HCT116 (cell line): ENCODE results near the gene GPC1. TPM values are rescaled to one million over a fixed set of nuclear protein-coding genes. Genes with fewer than 3 reads are reported as not detected.

Source experiments
- ATAC-seq: fragments of 200-7000 bp; cut with Tn5 transposase; 2 replicates; pipeline ENCODE4 v1.9.1; 2020; ENCODE audit warnings: mild to moderate bottlenecking, moderate library complexity
- BruUV-seq: library from RNA; stranded (reverse); fragments of 400-500 nt; replicated peaks from 2 replicates; lab custom pipeline; 2021; lab: Mats Ljungman, UMichigan
- CTCF ChIA-PET: fragments of 300-600 bp; sonication (Branson Sonifier 250); formaldehyde crosslinking; loops from one replicate; lab custom pipeline; 2021; ENCODE audit warnings: antibody characterized with exemption; lab: Charles Lee
- POLR2A ChIA-PET: fragments of 300-600, 350-600 bp; sonication (Branson Sonifier 250); formaldehyde crosslinking; loops from one replicate; lab custom pipeline; 2021; ENCODE audit warnings: antibody characterized with exemption; lab: Charles Lee
- RAD21 ChIA-PET, 2 experiments: fragments of 300-600 bp; sonication (Branson Sonifier 250); formaldehyde crosslinking; loops; one replicate each; lab custom pipeline; 2023; ENCODE audit warnings: low total read pairs in 2 of 2; ENCODE audit not compliant: uncharacterized antibody in 2 of 2, unreplicated experiment in 2 of 2, low non-redundant PET in 1 of 2; lab: Charles Lee
- DNase-seq: peaks from one replicate; pipeline ENCODE4 v3.0.0-alpha.2; 2010; ENCODE audit warnings: low read depth, low spot score
- H2AFZ ChIP-seq: fragments of 200-600 bp; shearing (Covaris generic), sonication (generic); 2 replicates; pipeline ENCODE4 v1.6.1; 2017; ENCODE audit warnings: low read depth, mixed run types, mixed read lengths, antibody characterized with exemption, low read length; ENCODE audit not compliant: poor library complexity, severe bottlenecking
- H3K27ac ChIP-seq: 2 replicates; pipeline ENCODE4 v1.5.1; 2012; ENCODE audit warnings: low read depth, low read length
- H3K27me3 ChIP-seq: fragments of 200-600 bp; sonication (generic); 2 replicates; pipeline ENCODE4 v1.6.1; 2016; ENCODE audit warnings: mixed run types, low read length, mixed read lengths; ENCODE audit not compliant: insufficient read depth
- H3K36me3 ChIP-seq, 2 experiments: fragments of 200-500 bp in 1 of 2; fragments of 200-600 bp in 1 of 2; sonication (Bioruptor generic) in 1 of 2; sonication (generic) in 1 of 2; 2 replicates each; pipeline versions ENCODE4 v1.5.1 to v1.6.1; 2014 to 2016; ENCODE audit warnings: low read length in 2 of 2, inconsistent platforms in 1 of 2, mixed read lengths in 1 of 2, mixed run types in 1 of 2; ENCODE audit not compliant: insufficient read depth in 2 of 2, control insufficient read depth in 1 of 2
- H3K4me1 ChIP-seq, 2 experiments: fragments of 200-600 bp in 1 of 2; sonication (generic) in 1 of 2; 2 replicates each; pipeline versions ENCODE4 v1.5.1 to v1.6.1; 2012 to 2017; ENCODE audit warnings: low read length in 2 of 2, inconsistent platforms in 1 of 2, mild to moderate bottlenecking in 1 of 2, mixed read lengths in 1 of 2, mixed run types in 1 of 2, moderate library complexity in 1 of 2; ENCODE audit not compliant: insufficient read depth in 2 of 2, control insufficient read depth in 1 of 2
- H3K4me2 ChIP-seq: fragments of 200-600 bp; sonication (generic); 2 replicates; pipeline ENCODE4 v1.6.1; 2017; ENCODE audit warnings: mixed run types, low read length, mixed read lengths
- H3K4me3 ChIP-seq, 2 experiments: fragments of 200-600 bp in 1 of 2; sonication (generic) in 1 of 2; replicated peaks in 1 of 2; 2 replicates each; pipeline ENCODE4 v1.5.1; 2011 to 2016; ENCODE audit warnings: low read length in 2 of 2, control low read depth in 1 of 2, low read depth in 1 of 2, mild to moderate bottlenecking in 1 of 2, mixed read lengths in 1 of 2, mixed run types in 1 of 2
- H3K79me2 ChIP-seq: fragments of 200-600 bp; sonication (generic); 2 replicates; pipeline ENCODE4 v1.6.1; 2017; ENCODE audit warnings: mild to moderate bottlenecking, mixed run types, low read length, moderate library complexity, mixed read lengths; ENCODE audit not compliant: insufficient read depth
- H3K9ac ChIP-seq: fragments of 200-600 bp; sonication (generic); 2 replicates; pipeline ENCODE4 v1.6.1; 2016; ENCODE audit warnings: low read length, mixed read lengths
- H3K9me2 ChIP-seq: fragments of 200-600 bp; sonication (generic), shearing (Covaris generic); 2 replicates; pipeline ENCODE4 v1.6.1; 2017; ENCODE audit warnings: mixed run types, mild to moderate bottlenecking, moderate library complexity; ENCODE audit not compliant: insufficient read depth
- H3K9me3 ChIP-seq, 2 experiments: fragments of 200-500 bp in 1 of 2; fragments of 200-600 bp in 1 of 2; sonication (Bioruptor generic) in 1 of 2; sonication (generic) in 1 of 2; 2 replicates each; pipeline ENCODE4 v1.6.1; 2014 to 2017; ENCODE audit warnings: low read length in 2 of 2, mixed read lengths in 2 of 2, inconsistent platforms in 1 of 2, low read depth in 1 of 2, mild to moderate bottlenecking in 1 of 2, mixed run types in 1 of 2, moderate library complexity in 1 of 2; ENCODE audit not compliant: control insufficient read depth in 1 of 2, insufficient read depth in 1 of 2
- H4K20me1 ChIP-seq: fragments of 200-600 bp; sonication (generic), shearing (Covaris generic); 2 replicates; pipeline ENCODE4 v1.6.1; 2017; ENCODE audit warnings: mixed run types, mild to moderate bottlenecking, moderate library complexity; ENCODE audit not compliant: insufficient read depth
- ATF3 ChIP-seq: IDR thresholded peaks from 2 replicates; pipeline ENCODE4 v1.6.1; 2012
- CEBPB ChIP-seq: IDR thresholded peaks from 2 replicates; pipeline ENCODE4 v1.6.1; 2012; ENCODE audit warnings: low read depth
- EGR1 ChIP-seq: IDR thresholded peaks from 2 replicates; pipeline ENCODE4 v1.6.1; 2012; ENCODE audit warnings: low read depth
- EZH2phosphoT487 ChIP-seq: fragments of 200-600 bp; IDR thresholded peaks from 2 replicates; pipeline ENCODE4 v1.6.1; 2018; ENCODE audit warnings: antibody characterized with exemption, borderline replicate concordance
- REST ChIP-seq: IDR thresholded peaks from 2 replicates; pipeline ENCODE4 v1.6.1; 2012; ENCODE audit warnings: low read depth
- YY1 ChIP-seq: IDR thresholded peaks from 2 replicates; pipeline ENCODE4 v1.6.1; 2011; ENCODE audit warnings: low read length, low read depth, moderate library complexity, mild to moderate bottlenecking; ENCODE audit not compliant: insufficient replicate concordance; ENCODE audit errors: extremely low read depth
- ZFX ChIP-seq: fragments of 450-650 bp; IDR thresholded peaks from 2 replicates; pipeline ENCODE4 v1.6.1; 2017
- intact Hi-C: fragments of 100-400 bp; cut with micrococcal nuclease; formaldehyde crosslinking; loops from 2 replicates; pipeline ENCODE4 v1.10.0; 2022
- total RNA-seq: library from RNA; stranded (reverse); gene quantifications from one replicate; pipeline ENCODE4 v1.2.1, GENCODE V29; 2021; ENCODE audit not compliant: unreplicated experiment

GPC1 gene
- total RNA-seq, 1 experiment from 2014 or later, result 79.1 TPM

- Histone ChIP-seq H3K4me2 (no peak overlapping the region), H3K4me1 (no peaks in the 10 kb centered on the region), H3K9me2 (no peaks in the 10 kb centered on the region), H2AFZ (no peak overlapping the region), H3K27me3 (no peaks in the 10 kb centered on the region), H3K79me2 (no peaks in the 10 kb centered on the region), H4K20me1 (no peaks in the 10 kb centered on the region), H3K9me3 (peaks cover 3 to 11% of the 10 kb centered on the region in 2 experiments), H3K9ac (no peak overlapping the region), H3K36me3 (no peaks in the 10 kb centered on the region), H3K4me3 (no peak overlapping the region), H3K27ac (no peak overlapping the region)
- DNase-seq (no peak), ATAC-seq (no peak)
- intact Hi-C loops, result no loop called here
- TF ChIP-seq ZFX, result no peak
- TF ChIP-seq CEBPB, result no peak
- TF ChIP-seq EZH2phosphoT487, result no peak
- TF ChIP-seq REST, result no peak
- TF ChIP-seq ATF3, result no peak
- no peak for TF ChIP-seq YY1
- no peak for TF ChIP-seq EGR1
- CTCF ChIA-PET, result interaction anchor here (1.2 kb wide), 1 partner anchor 346 kb away, joined by 4 read pairs; no protein-coding TSS in a partner anchor
- BruUV-seq, result no TSS peak
- RAD21 ChIA-PET, result no interaction called here
- POLR2A ChIA-PET, result interaction anchor here (1.4 kb wide), 1 partner anchor 67 kb away, joined by 5 read pairs; no protein-coding TSS in a partner anchor
Observed at GRCh38 chr2:240494194-240494793, 58.8 kb downstream of the GPC1 start.
